ENCODE measurements around the gene SRPK3. TPM values are rescaled to one million over a fixed set of nuclear protein-coding genes. Genes with fewer than 3 reads are reported as not detected.

The SRPK3 gene
- total and polyA plus RNA-seq, 2 donors (not counting 3 experiments of a cell fraction or from before 2014, with no cell fraction given), result 0.25 to 0.40 TPM

DNA sequence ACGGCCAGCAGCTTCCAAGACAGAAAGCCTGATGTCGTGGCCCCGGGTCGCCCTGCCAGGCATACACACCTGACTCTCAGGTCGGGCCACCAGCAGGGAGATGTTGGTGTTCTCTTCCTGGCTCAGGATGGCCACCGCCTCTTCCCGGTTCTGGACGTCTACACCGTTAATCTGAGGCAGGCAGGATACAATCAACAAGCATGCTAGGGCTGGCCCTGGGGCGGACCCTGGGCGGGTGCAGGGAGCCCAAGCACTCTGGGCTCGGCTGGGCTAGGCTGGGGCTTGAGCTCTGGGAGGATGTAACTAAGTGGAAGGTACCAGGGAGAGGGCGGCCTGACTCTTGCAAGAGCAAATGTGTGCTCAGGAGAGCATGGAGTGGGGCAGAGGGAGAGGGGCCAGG, 24.6 kb downstream of the SRPK3 start:
- Histone ChIP-seq H3K36me3 (ENCODE audit: control insufficient read depth in 2 of 2, extremely low read depth in 1 of 2, insufficient read depth in 2 of 2, low read length in 2 of 2) (no peaks in the 10 kb centered on the region), H2AFZ (ENCODE audit: low read depth, low read length) (no peak overlapping the region), H3K9me3 (replicated peaks; ENCODE audit: control insufficient read depth, insufficient read depth, low read length) (no peaks in the 10 kb centered on the region), H3K79me2 (ENCODE audit: control insufficient read depth, insufficient read depth, low read length) (no peaks in the 10 kb centered on the region), H3K27me3 (ENCODE audit: control insufficient read depth in 2 of 2, insufficient read depth in 2 of 2, low read length in 2 of 2) (no peaks in the 10 kb centered on the region), H3K27ac (ENCODE audit: insufficient read depth, low read depth, low read length) (no peak overlapping the region), H3K4me2 (ENCODE audit: insufficient read depth, low read length) (no peak overlapping the region), H4K20me1 (replicated peaks; ENCODE audit: control insufficient read depth, extremely low read depth, insufficient read depth, low read length) (no peaks in the 10 kb centered on the region), H3K9me1 (replicated peaks; ENCODE audit: control insufficient read depth, extremely low read depth, insufficient read depth, low read length) (no peaks in the 10 kb centered on the region), H3K4me1 (ENCODE audit: control insufficient read depth, extremely low read depth, insufficient read depth, low read length) (no peaks in the 10 kb centered on the region), H3K4me3 (replicated peaks in 1 of 3; ENCODE audit: insufficient read depth in 1 of 3, low read depth in 1 of 3, low read length in 3 of 3) (no peak overlapping the region), H3K9ac (replicated peaks; ENCODE audit: extremely low read depth, insufficient read depth, low read length) (no peak overlapping the region)
- ChIA-PET POLR2A (no interaction called here), CTCF (interaction anchor here (2.1 kb wide), 1 partner anchor 117 kb away, joined by 5 read pairs; no protein-coding TSS in a partner anchor)
- dilution Hi-C loops (cut with MboI; ENCODE audit: extremely low pct_ligation_motif_present, low sequenced_read_pairs) (no loop called here), intact Hi-C loops (cut with micrococcal nuclease) (no loop called here)
- no peak for TF ChIP-seq GATA2 (IDR thresholded peaks at IDR 0.05; ENCODE audit: insufficient read depth, insufficient read length, low read depth, low read length)
- TF ChIP-seq POLR2AphosphoS5 (IDR thresholded peaks at IDR 0.05; ENCODE audit: insufficient read depth, low read depth, low read length), result no peak
- no peak for TF ChIP-seq POLR2A (IDR thresholded peaks at IDR 0.05; ENCODE audit: low read depth, low read length)
- no peak for TF ChIP-seq FOS (IDR thresholded peaks at IDR 0.05; ENCODE audit: borderline replicate concordance, insufficient read depth, low read length)
- no peak for TF ChIP-seq JUN (IDR thresholded peaks at IDR 0.05; ENCODE audit: borderline replicate concordance, insufficient read depth, insufficient read length, low read depth)
- TF ChIP-seq, protein P1, sequence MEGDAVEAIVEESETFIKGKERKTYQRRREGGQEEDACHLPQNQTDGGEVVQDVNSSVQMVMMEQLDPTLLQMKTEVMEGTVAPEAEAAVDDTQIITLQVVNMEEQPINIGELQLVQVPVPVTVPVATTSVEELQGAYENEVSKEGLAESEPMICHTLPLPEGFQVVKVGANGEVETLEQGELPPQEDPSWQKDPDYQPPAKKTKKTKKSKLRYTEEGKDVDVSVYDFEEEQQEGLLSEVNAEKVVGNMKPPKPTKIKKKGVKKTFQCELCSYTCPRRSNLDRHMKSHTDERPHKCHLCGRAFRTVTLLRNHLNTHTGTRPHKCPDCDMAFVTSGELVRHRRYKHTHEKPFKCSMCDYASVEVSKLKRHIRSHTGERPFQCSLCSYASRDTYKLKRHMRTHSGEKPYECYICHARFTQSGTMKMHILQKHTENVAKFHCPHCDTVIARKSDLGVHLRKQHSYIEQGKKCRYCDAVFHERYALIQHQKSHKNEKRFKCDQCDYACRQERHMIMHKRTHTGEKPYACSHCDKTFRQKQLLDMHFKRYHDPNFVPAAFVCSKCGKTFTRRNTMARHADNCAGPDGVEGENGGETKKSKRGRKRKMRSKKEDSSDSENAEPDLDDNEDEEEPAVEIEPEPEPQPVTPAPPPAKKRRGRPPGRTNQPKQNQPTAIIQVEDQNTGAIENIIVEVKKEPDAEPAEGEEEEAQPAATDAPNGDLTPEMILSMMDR (IDR thresholded peaks at IDR 0.05; ENCODE audit: extremely low read depth in 1 of 2, insufficient read depth in 1 of 2, low read depth in 1 of 2, low read length in 2 of 2), result no peak
- no peak for TF ChIP-seq MYC (IDR thresholded peaks at IDR 0.05; ENCODE audit: low read depth, low read length)
- TF ChIP-seq, protein P2, sequence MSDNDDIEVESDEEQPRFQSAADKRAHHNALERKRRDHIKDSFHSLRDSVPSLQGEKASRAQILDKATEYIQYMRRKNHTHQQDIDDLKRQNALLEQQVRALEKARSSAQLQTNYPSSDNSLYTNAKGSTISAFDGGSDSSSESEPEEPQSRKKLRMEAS (IDR thresholded peaks at IDR 0.05; ENCODE audit: insufficient read depth, insufficient read length), result no peak
- no peak for TF ChIP-seq EZH2 (IDR thresholded peaks at IDR 0.05; ENCODE audit: borderline replicate concordance, low read depth, low read length, severe bottlenecking)
- FAIRE-seq (no peak), DNase-seq (ENCODE audit: low read depth, low spot score) (no peak)
- no TSS peak for BruUV-seq (replicated peaks)

Data from endothelial cell of umbilical vein (primary cell).